ENCODE data around the gene C5orf24. TPM values are rescaled to one million over a fixed set of nuclear protein-coding genes. Genes with fewer than 3 reads are reported as not detected.
"Not testable (repeated sequence)": the region's sequence is repeated elsewhere in the genome, so short reads cannot be mapped to it uniquely, and the experiment has no call there.

The C5orf24 gene
- total RNA-seq, 1 donor from 2014 or later: 46.4 TPM

DNA sequence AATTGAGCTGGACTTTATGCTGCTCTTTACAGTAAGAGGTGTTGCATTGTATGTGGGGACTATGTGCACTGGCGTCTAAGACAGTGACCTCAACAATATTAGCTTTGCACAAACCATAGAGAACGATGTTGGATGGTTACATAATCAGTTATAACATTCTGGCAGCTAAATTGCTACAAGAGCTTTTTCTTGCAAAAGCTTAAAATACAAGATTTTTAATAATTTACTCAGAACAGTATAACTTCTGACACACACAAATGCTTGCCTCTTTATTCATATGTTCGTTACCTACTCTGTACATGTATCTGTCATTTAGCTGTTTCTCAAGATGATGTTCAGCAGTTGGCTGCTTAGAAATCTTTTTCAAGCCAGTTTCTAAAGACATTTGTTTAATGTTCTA is 11.6 kb downstream of the C5orf24 start:
- DNase-seq (ENCODE audit: low read depth in 2 of 2): no peak

DNA sequence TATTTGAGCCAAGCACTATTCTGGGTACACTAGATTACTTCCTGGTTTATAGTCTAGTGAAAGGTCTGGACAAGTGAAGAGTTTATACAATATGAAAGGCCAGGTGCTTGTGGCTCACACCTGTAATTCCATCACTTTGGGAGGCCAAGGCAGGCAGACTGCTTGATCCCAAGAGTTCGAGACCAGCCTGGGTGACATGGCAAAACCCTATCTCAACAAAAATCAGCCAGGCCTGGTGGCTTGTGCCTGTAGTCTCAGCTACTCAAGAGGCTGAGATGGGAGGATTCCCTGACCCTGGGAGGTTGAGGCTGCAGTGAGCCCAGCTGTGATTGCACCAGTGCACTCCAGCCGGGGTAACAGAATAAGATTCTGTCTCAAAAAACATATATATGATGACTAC is 18.9 kb downstream of the C5orf24 start:
- no peak for DNase-seq (ENCODE audit: low read depth in 2 of 2)

DNA sequence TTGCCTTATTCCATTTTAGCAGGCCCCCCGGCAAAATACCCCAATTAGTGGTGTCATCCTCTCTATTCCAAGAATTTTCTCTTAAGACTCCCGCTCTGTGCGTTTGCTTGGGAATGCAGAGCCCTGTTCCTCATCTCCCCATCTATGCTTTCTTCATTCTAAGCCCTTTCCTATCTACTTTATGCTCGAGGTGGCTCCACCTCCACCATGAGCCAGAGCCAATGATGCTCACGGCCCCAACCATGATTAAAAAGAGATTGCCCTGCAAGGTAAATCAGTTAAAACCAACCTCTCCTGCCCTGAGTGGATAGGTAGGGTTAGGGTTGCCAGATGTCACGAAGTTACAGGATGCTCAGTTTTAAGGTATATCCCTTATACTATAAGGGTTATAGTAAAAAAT is 27.7 kb downstream of the C5orf24 start:
- DNase-seq (ENCODE audit: low read depth in 2 of 2): no peak

DNA sequence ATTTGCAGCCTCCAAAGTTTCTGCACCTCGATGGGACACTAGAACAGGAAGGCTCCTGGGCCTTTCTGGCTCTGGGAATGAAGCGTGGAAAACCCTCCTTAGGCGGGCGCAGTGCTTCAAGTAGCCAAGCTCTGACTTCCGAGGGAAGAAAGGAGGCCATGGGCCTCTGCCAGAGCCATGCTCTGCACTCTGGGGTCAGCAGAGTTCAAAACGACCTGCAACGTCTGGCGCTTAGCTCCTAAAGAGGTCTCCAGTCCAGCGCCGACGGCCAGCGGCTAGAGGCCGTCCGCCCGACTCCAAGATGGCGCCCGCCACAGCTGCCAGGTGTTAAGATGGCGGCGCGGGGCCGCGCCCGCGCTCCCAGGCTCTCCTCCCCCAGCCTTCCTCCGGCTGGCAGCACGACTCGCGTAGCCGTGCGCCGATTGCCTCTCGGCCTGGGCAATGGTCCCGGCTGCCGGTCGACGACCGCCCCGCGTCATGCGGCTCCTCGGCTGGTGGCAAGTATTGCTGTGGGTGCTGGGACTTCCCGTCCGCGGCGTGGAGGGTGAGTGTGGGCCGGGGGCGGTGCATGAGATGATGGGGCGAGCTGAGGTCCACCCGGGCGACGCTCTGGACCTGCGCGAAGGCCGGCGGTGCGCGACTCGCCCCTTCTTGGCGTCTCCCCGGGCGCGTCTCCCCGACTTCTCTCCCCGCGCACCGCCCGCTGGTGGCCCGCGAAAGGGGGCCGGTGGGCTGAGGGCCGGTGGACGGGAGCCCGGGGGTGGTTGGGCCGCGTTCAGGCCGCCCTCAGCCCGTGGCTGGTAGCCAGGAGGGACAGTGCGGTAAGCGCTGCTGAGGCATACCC is 28.4 kb downstream of the C5orf24 start, which contains the start of gene TXNDC15:
TXNDC15 (plus strand) TSS at position 385 of the 844 bp plus-strand sequence; CDS start at position 442, 57 bp downstream.
- DNase-seq (ENCODE audit: low read depth in 2 of 2): peak; percentile 89 to 90

DNA sequence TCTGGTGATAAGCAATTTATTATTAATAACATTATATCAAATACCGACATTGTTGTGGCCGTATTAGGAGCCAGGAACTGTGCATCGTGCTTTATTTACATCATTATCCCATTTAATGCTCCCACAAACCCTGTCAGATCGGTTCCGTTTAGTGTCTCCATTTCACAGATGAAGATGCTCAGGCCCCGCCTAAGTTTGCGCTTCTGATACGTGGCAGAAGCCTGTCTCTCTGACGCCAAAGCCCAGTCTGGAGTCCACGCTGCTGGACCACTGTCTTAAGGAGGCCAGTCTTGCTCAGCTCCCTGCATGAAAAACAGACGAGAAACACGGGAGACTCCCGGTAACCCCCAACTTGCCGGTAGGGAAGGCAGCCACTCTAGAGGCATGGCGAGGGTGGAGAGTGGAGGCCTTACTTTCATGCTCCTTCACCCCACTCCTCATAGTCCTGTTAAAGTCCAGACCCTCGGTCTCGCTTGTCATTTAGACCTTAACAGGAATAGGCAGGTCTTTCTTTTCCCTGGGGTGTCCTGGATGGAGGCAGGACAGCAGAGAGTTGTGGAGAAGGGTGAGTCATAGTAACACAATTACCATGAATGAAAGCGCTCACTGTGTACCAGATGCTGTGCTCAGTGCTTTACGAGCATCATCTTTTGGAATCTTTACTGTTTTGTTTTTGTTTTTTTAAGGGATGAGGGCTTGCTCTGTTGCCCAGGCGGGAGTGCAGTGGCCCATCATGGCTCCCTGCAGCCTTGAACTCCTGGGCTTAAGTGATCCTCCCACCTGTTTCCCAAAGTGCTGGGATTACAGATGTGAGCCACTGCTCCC is 29.3 kb downstream of the C5orf24 start:
- peak; percentile 48 to 81 for DNase-seq (ENCODE audit: low read depth in 2 of 2)

DNA sequence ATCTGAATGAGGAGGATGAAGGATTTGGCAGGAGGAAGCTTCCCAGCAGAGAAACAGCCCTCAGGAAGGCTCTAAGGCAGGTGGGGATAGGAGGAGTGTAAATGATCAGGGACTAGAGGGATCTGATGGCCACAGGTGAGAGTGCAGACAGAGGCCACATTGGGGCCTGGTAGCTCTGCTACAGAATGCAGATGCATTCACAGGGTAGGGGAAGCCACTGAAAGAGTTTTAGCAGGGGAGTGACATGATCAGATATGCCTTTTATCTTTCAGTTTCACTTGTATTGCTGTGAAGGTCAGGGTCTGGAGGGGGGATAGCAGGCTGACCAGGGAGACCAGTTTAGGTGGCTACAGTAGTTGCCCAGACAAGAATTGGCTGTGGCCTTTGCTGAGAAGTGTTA is 31.4 kb downstream of the C5orf24 start:
- DNase-seq (ENCODE audit: low read depth in 2 of 2): no peak

DNA sequence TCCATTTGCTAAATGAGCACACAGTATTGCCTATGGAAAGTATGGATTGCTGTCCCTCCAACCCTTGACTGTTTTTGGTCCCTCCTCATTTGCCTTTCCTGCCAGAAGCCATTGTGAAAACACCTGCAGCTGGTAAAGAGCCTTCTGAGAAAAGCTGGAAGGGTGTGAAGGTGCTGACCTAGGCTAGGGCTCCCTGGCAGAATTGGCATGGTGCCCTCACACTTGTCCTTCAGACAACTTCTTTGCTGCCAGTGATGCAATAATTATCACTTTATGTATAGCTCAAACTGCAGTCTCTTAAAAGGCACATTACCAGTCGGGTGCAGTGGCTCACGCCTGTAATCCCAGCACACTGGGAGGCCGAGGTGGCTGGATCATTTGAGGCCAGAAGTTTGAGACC is 32.6 kb downstream of the C5orf24 start:
- no peak for DNase-seq (ENCODE audit: low read depth in 2 of 2)

DNA sequence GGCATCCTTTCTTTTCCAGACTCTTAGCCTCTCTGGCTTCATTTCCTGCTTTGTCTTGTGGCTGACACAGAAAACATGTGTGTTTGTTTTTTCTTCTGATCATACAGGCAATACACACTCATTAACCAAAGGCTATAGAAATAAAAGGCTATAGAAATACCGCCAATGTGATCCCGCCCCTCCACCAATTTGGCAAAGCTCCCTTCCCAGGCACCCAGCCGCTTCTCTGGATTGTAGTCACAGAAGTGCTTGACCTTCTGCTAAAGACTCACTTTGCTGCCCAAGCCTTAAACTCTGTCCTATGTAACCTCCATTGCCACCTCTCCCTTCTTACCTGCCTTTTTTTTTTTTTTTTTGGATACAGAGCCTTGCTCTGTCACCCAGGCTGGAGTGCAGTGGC is 33.7 kb downstream of the C5orf24 start:
- DNase-seq (ENCODE audit: low read depth in 2 of 2): no peak

DNA sequence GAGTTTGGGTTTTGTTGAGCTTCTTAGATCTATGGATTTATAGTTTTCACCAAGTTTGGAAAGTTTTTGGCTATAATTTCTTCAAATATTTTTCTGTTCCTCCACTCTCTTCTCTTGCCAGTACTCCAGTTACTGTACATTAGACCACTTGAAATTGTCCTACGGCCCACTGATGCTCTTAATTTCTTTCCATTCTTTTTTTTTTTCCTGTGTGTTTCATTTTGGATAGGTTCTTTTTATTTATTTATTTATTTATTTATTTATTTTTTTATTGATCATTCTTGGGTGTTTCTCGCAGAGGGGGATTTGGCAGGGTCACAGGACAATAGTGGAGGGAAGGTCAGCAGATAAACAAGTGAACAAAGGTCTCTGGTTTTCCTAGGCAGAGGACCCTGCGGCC is 35.2 kb downstream of the C5orf24 start:
- not testable (repeated sequence) for DNase-seq (ENCODE audit: low read depth in 2 of 2)

DNA sequence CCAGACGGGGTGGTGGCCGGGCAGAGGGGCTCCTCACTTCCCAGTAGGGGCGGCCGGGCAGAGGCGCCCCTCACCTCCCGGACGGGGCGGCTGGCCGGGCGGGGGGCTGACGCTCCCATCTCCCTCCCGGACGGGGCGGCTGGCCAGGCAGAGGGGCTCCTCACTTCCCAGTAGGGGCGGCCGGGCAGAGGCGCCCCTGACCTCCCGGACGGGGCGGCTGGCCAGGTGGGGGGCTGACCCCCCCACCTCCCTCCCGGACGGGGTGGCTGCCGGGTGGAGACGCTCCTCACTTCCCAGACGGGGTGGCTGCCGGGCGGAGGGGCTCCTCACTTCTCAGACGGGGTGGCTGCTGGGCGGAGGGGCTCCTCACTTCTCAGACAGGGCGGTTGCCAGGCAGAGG is 35.9 kb downstream of the C5orf24 start:
- DNase-seq (ENCODE audit: low read depth in 2 of 2): not testable (repeated sequence)

DNA sequence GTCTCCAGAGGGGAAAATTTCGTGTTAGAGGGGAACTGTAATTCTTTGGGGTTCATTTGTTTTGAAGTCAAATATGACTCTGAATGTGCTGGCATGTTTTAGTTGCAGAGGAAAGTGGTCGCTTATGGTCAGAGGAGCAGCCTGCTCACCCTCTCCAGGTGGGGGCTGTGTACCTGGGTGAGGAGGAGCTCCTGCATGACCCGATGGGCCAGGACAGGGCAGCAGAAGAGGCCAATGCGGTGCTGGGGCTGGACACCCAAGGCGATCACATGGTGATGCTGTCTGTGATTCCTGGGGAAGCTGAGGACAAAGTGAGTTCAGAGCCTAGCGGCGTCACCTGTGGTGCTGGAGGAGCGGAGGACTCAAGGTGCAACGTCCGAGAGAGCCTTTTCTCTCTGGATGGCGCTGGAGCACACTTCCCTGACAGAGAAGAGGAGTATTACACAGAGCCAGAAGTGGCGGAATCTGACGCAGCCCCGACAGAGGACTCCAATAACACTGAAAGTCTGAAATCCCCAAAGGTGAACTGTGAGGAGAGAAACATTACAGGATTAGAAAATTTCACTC is 41.9 kb downstream of the C5orf24 start:
- DNase-seq (ENCODE audit: low read depth in 2 of 2): no peak

DNA sequence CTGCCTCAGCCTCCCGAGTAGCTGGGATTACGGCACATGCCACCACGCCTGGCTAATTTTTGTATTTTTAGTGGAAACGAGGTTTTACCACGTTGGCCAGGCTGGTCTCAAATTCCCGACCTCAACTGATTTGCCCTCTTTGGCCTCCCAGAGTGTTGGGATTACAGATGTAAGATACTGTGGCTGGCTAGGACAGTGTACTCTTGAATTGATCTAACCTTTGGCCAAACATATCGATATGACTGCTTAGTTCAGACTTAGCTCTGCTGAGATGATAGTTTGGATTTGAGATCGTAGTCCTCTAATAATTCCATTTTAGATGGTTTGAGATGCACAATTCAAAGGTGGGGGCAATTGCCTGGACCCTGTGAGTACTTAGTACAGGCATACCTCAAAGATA is 43.6 kb downstream of the C5orf24 start:
- no peak for DNase-seq (ENCODE audit: low read depth in 2 of 2)

DNA sequence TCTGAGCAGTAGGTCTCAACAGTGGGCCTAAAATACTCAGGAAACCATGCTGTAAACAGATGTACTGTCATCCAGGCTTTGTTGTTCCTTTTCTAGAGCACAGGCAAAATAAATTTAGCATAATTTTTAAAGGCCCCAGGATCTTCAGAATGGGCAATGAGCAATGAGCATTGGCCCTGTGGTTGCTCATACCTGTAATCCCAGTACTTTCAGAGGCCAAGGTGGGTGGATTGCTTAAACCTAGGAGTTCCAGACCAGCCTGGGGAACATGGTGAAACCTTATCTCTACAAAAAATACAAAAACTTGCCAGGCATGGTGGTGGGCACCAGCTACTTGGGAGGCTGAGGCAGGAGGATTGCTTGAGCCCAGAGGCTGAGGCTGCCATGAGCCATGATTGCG is 45.7 kb downstream of the C5orf24 start:
- DNase-seq (ENCODE audit: low read depth in 2 of 2): no peak

DNA sequence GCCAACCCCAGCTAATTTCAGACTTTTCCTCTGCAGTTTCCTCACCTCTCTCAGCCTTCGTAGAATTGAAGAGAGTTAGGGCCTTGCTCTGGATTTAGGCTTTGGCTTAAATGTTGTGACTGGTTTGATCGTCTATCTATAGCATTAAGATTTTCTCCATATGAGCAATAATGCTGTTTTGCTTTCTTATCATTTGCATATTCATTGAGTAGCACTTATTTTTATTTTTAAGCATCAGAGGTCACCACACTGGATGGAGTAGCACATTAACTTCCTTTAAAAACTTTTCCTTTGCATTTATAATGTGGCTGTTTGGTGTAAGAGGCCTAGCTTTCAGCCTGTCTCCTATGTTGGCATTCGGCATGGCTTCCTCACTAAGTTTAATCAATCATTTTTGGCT is 46.5 kb downstream of the C5orf24 start:
- no peak for DNase-seq (ENCODE audit: low read depth in 2 of 2)

DNA sequence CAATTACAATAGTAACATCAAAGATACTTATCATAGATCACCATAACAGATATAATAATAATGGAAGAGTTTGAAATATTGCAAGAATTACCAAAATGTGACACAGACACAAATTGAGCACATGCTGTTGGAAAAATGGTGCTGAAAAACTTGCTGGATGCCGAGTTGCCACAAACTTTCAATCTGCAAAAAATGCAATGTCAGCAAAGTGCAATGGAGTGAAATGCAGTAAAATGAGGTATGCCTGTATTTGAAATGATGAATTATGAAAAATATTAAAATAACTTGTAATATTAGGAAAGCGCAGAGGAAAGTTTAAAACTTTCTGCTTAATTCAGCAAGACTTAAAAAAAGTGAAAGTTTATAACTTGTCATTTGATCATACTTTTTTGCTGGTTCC is 47.2 kb downstream of the C5orf24 start:
- no peak for DNase-seq (ENCODE audit: low read depth in 2 of 2)

DNA sequence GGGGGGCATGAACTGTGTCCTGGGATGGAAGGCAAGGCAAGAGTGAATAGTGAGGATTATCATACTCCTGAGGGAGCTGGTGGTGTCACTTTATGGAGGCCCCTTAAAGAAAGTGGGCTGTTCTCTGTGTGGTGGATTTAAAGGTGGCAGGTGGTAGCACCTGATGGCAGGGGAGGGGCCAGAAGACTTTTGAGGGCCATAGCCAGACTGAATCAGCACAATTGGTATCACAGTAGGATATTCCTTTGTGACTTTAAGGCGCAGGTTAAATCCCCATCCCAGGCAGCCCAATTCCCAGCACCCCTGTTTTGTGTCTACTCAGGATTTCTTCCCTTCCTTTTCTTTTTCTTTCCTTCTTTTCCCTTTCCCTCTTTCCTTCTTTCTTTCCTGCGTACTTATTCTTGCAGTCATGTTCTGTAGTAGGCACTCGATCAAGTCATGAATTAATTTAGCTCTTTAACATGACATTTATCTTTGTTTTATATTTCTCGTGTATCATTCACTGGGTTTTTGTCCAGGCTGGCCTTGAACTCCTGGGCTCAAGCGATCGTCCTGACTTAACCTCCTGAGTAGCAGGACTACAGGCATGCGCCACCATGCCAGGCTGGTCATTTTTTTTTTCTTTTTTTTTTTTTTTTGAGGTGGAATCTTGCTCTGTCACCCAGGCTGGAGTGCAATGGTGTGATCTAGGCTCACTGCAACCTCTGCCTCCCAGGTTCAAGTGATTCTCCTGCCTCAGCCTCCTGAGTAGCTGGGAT is 48.2 kb downstream of the C5orf24 start:
- DNase-seq (ENCODE audit: low read depth in 2 of 2): no peak

DNA sequence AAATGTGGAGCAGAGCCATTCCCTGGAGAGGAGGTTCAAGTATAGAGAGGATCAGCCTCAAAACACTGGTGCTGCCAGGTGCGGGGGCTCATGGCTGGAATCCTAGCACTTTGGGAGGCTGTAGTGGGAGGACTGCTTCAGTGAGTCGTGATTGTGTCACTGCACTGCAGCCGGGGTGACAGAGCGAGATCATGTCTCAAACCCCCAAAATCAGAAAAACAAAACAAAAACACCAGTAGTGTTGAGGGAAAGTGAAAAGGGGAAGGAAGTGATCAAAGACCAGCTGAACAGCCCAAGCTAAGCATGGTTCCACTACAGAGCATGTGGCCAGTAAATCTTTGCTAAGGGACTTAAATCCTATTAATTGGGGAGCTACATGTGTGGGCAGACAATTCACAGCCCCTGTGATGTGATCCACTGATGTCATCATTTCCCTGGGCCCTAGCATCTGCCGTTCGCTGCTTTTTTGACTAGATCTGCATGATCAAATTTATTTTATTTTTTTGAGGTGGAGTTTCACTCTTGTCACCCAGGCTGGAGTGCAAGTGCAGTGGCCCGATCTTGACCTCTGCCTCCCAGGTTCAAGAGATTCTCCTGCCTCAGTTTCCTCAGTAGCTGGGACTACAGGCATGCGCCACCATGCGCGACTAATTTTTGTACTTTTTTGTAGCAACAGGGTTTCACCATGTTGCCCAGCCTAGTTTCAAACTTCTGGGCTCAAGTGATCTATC is 56.5 kb downstream of the C5orf24 start:
- no peak for DNase-seq (ENCODE audit: low read depth in 2 of 2)

DNA sequence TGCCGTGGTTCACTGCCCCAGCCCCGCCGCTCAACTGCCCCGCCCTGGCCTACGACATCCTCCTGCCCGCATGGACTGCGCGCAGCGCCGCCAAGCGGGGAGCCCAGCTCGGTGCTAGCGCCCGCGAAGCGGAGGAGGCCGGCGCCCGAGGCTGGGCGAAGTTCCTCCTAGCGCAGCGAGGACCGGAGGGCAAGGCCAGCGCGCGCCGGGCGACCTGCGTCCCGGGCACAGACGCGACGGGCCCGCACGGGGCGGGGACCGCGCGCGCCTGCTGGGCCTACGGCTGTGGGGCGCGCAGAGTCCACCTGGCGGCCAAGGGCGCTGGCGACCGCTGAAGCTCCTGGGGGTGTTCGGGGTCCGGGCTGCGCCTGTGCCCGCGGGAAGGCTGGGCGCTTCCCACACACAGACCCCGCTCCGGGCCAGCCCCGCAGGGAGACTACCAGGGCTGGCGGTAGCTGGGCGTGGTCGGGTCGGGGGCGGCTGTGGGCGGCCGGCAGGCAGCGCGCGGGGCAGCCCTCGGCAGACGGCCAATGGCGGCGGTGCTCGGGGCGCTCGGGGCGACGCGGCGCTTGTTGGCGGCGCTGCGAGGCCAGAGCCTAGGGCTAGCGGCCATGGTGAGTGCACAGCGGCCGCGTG is 59.0 kb downstream of the C5orf24 start, which contains the start of gene PCBD2:
PCBD2 (plus strand) TSS at position 522 of the 636 bp plus-strand sequence; CDS start at position 531, 9 bp downstream.
- DNase-seq (ENCODE audit: low read depth in 2 of 2): peak; percentile 92 to 94

DNA sequence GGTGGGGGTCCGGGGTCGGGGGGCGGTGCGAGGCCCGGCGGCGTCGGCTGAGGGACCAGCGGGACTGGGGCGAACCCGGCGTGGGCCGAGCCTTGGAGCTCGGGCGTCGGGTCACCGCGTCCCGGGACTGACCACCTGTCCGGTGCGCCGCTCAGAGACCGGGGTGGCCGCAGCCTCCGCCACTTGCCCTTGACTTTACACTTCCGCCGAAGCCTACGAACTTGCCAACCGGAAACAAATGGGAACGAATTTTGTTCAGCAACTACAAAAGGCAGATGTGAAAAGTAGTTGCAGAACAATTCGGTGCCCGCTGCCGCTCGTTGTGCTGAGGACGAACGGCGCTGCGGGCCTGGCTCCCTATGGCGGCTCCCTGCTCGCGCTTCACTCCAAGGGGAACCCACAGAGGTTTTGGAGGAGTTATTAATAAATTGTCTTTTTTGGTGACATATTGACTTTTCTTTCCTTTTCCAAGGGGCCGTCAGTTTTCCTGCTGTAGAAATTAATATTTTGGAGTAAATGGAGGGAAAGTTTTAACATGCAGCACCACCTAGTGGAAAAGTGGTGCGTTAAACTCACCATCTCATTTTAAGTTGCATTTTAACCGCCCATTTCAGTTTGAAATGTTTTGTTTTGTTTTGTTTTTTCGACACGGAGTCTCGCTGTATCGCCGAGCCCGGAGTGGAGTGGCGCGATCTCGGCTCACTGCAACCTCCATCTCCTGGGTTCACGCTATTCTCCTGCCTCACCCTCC is 59.7 kb downstream of the C5orf24 start:
- peak; percentile 75 to 81 for DNase-seq (ENCODE audit: low read depth in 2 of 2)

Data from lung microvascular endothelial cell (primary cell).